Coronary artery (tissue), 2 donors: ENCODE results near the gene CNR1.

Experiments
- DNase-seq: peaks from one replicate; pipeline ENCODE4 v3.0.0-alpha.2; 2017; ENCODE audit warnings: low spot score
- H3K27ac ChIP-seq, 2 donors: fragments of 200-600 bp; sonication (generic); one replicate each; pipeline ENCODE4 v1.5.1; 2016 to 2019
- H3K4me3 ChIP-seq: fragments of 200-600 bp; sonication (generic); 2 replicates; pipeline ENCODE4 v1.5.1; 2016; ENCODE audit warnings: mild to moderate bottlenecking, moderate library complexity
- TF ChIP-seq, protein P1 (sequence below): fragments of 200-600 bp; sonication (generic); IDR thresholded peaks from one replicate; pipeline ENCODE4 v1.5.1; 2019; ENCODE audit warnings: antibody characterized with exemption

The CNR1 gene

DNA sequence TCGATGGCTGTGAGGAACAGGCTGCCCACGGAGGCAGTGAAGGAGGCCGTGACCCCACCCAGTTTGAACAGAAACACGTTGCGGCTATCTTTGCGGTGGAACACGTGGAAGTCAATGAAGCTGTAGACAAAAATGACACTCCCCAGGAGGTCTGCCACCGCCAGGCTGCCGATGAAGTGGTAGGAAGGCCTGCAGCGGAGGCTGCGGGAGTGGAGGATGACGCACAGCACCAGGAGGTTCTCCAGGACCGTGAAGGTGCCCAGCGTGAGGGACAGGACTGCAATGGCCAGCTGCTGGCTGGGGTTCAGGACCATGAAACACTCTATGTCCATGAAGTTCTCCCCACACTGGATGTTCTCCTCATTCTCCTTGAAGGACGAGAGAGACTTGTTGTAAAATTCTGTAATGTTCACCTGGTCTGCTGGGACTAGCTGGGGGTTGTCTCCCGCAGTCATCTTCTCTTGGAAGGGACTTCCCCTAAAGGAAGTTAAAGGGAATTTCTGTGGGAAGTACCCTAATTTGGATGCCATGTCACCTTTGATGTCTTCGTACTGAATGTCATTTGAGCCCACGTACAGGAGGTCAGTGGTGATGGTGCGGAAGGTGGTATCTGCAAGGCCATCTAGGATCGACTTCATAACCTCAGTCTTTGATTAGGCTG, 21.4 kb downstream of the CNR1 start:
- no peak for DNase-seq
- TF ChIP-seq, protein P1, sequence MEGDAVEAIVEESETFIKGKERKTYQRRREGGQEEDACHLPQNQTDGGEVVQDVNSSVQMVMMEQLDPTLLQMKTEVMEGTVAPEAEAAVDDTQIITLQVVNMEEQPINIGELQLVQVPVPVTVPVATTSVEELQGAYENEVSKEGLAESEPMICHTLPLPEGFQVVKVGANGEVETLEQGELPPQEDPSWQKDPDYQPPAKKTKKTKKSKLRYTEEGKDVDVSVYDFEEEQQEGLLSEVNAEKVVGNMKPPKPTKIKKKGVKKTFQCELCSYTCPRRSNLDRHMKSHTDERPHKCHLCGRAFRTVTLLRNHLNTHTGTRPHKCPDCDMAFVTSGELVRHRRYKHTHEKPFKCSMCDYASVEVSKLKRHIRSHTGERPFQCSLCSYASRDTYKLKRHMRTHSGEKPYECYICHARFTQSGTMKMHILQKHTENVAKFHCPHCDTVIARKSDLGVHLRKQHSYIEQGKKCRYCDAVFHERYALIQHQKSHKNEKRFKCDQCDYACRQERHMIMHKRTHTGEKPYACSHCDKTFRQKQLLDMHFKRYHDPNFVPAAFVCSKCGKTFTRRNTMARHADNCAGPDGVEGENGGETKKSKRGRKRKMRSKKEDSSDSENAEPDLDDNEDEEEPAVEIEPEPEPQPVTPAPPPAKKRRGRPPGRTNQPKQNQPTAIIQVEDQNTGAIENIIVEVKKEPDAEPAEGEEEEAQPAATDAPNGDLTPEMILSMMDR = no peak
- Histone ChIP-seq H3K27ac (no peak overlapping the region), H3K4me3 (no peak overlapping the region)

DNA sequence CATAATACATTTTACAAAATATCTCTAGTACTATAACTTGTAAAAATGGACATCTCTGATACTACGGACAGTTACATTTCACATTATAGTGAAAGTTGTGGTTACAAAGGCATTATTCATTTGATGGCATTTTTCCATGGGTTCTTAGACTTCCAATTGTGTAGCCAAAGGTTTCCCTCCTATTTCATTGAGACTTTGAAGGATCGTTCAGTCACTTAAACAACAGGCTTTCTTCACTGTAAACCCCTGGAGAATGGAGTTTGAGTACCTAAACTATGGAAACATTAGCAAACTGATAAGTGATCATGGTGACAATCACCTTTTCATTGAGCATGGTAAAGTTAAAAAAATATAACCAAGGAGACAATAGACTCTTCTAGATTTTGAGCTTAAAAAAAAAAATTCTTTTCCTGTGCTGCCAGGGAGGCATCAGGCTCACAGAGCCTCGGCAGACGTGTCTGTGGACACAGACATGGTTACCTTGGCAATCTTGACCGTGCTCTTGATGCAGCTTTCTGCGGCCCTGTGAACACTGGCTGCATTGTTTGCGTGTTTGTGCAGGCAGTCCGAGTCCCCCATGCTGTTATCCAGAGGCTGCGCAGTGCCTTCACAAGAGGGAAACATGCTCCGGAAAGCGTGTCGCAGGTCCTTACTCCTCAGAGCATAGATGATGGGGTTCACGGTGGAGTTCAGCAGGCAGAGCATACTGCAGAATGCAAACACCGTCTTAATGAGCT, 22.6 kb downstream of the CNR1 start:
- DNase-seq = no peak
- TF ChIP-seq, protein P1 = no peak
- H3K4me3 ChIP-seq = no peak overlapping the region
- H3K27ac ChIP-seq = no peak overlapping the region

DNA sequence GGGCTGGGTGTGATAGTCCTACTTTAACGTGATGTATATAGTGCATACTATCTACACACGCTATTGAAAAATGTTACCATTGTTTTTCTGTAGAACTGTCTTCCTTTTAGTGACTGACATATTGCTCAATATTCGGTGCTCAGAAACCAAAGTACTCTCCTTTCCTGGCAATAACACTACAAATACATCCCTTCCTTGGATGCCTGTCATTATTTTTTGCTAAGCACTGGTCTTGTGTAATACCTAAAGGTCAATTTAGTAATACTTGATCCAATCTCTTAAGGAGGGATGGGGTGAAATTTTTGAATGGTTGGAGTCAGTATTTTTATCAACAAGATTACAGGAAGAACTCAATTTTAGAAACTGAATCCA, 23.9 kb downstream of the CNR1 start:
- no peak overlapping the region for H3K4me3 ChIP-seq
- H3K27ac ChIP-seq = no peak overlapping the region
- DNase-seq = no peak
- TF ChIP-seq, protein P1 = no peak

DNA sequence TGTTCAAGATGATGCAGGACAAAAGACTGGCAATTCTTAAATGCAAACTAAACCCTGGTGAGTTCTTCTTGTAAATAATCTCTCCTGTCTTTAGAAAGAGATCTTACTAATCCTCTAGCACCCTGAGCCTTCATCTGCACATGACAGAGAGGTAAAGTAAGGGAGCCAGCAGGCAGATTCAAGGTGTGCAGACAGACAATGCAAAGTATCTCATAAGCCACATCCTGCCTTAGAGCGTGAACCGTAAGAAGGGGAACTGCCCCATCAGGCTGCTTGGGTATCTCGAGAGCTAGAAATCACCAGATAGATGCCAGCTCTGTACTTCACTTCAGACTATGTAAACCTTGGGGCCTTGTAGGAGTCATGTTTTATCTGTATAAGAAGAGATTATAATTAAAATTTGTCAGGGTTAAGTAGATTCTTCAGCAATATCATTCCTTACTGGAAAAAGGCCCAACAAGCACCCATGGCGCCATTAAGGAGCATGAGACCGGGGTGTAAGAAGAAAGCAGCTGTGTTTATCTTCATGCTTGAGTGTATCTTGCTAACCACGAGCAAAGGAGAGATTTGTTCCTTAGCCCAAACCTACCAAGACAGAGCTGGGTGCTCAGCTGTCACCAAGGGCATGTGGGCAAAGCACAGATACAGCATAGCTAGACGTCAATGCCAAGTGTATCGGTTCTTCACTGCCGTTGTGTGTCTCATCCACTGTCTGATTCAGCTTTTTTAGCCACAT, 24.4 kb downstream of the CNR1 start:
- Histone ChIP-seq H3K4me3 (no peak overlapping the region), H3K27ac (no peak overlapping the region)
- no peak for DNase-seq
- TF ChIP-seq, protein P1 = no peak

DNA sequence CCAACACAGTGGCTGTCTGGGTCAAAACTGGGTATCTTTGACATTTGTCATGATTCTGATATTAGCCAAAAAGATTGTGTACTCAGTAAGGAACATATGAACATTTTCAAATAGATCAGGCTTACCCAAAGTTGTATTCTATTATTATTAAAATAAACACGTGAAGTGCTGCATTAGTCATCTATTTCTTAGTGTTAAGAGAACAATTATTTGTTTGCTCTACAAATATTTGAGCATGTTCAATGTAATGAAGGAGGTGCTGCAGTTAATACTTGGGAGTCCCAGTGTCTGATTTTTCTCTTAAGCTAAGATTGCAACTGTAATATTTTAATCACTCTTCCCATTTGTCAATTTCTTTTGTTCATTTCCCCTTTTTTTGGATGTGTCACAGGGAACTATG, 28.2 kb downstream of the CNR1 start:
- TF ChIP-seq, protein P1 = no peak
- DNase-seq = no peak
- no peak overlapping the region for H3K4me3 ChIP-seq
- H3K27ac ChIP-seq = no peak overlapping the region

DNA sequence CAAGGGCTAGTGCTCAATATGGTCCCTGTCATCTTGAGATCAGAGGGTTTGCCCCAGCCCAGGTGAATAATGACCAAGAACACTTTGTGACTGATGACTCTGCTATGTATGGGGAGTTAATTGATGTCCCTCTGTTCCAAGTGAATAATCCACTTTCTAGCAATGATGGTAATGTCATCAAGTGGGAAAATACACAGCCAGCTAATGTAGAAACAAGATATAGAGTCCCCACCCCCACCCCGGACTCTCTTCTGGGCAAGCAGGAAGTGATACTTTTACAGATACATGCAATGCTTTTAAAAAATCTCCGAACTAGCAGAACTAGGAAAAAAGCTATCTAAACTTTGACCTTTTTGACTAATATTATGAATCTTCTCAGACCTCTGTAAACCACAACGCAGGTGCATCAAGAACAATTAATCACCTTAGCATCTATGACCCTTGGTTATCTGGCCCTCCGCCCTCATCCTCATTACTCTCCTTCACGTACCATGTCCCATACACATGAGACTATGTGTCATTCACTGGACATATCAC, 30.5 kb downstream of the CNR1 start:
- no peak overlapping the region for H3K27ac ChIP-seq
- H3K4me3 ChIP-seq = no peak overlapping the region
- TF ChIP-seq, protein P1 = no peak
- DNase-seq = no peak
